GM19239 (cell line): Measurements from ENCODE around the gene TSC1.

Source experiments
- DNase-seq: peaks from one replicate; pipeline ENCODE4 v3.0.0; 2011; ENCODE audit warnings: low spot score; ENCODE audit not compliant: insufficient read length
- FAIRE-seq: peaks from 2 replicates; lab custom pipeline; 2011; peaks lifted over from hg19 to GRCh38; lab: Jason Lieb, UNC

TSC1 gene

DNA sequence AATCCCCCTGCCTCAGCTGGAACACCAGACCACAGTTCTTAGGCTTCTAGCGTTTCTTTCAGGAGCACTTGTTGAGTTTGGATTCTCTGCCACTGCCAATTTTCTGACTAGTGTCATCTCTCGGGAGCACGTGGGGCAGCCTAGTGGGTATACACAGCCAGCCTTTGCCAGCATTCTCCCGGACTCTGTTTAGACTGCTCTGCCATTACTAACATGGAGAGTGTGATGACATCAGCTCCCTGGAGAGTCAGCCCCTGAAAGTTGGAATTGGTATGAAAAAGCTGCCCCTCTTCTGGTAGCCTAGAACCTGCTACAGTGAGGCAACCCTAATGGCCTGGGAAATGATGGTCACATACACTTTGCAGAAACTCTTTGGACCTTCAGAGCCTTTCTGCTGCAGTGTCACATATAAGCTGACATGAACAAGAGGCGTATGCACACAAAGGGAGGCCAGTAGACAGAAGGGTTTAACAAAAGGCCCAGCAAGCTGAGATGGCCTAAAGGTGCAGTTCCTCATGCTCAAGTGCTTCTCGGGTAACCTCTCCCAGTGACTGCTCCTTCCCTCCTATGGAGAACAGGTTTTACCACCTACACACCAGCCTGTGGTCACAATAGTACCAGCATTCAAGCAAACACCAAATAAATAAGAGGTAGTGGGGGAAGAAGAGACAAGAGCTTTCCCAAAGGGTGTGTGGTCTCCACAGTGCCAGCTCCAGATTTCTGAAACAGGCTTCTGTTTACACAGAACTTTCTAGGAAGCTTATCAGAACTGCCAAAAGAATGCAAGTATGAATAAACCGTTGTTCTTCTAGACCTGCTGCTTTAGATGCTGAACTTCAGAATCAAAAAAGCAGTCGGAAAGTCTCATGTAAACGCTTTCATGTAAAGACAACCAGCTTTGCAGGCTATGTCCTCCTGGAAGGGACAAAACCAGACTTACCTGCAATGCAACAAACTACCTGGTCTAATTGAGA, 49.3 kb downstream of the TSC1 start:
- DNase-seq (no peak), FAIRE-seq (no peak)

DNA sequence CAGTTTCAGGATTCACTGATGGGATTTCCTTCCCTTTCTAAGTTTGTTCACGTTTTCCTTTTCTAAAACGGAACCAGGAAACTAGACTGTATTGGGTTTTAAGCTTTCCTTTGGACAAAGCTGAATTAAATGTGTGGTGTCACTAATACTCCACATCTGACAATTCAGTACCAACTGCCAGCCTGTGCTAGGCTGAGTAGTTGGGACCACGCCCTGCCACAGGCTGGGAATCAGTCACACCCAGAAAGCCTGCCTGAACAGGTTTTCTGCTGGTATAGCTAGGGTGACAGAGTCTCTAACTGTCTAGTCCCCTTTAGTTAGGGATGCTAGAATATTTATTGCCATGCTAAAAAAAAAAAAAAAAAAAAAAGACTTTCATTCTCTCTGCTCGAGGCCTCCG, 50.1 kb downstream of the TSC1 start:
- FAIRE-seq (no peak), DNase-seq (no peak)

DNA sequence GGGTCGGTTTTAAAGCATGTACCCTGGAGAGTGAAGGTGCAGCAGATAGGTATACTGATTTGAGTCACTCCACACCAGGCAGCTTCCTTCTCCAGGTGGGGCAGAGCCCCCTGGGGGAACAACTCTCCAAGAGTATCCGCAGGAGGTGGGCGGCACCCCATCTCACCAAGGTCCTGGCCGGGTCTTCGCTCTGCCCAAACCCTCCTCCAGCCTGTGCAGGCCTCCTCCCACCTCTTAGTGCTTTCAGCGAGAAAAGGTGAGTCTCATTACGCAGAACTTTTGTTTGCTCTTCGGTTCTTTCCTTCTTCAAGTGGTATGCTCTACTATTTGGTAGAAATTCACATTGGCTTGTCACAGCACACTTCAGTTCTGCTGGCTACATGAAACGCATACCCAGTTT, 52.0 kb downstream of the TSC1 start:
- no peak for DNase-seq
- no peak for FAIRE-seq

DNA sequence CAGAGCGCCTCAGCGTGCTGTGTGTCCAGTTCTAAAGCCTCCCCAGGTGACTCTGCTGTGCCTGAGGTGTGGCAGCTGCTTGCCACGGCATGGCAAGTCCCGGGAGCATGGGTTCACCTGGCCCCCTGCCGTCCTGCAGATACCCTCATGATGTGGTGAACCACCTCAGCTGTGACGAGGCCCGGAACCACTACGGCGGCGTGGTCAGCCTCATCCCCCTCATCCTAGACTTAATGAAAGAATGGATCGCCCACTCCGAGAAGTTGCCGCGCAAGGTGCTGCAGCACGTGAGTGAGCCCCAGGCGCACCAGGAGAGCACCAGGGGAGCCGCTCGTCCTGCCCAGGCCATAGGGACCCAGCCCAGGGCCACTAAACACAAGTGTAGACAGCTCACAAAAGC, 56.3 kb downstream of the TSC1 start:
- DNase-seq (no peak), FAIRE-seq (no peak)

DNA sequence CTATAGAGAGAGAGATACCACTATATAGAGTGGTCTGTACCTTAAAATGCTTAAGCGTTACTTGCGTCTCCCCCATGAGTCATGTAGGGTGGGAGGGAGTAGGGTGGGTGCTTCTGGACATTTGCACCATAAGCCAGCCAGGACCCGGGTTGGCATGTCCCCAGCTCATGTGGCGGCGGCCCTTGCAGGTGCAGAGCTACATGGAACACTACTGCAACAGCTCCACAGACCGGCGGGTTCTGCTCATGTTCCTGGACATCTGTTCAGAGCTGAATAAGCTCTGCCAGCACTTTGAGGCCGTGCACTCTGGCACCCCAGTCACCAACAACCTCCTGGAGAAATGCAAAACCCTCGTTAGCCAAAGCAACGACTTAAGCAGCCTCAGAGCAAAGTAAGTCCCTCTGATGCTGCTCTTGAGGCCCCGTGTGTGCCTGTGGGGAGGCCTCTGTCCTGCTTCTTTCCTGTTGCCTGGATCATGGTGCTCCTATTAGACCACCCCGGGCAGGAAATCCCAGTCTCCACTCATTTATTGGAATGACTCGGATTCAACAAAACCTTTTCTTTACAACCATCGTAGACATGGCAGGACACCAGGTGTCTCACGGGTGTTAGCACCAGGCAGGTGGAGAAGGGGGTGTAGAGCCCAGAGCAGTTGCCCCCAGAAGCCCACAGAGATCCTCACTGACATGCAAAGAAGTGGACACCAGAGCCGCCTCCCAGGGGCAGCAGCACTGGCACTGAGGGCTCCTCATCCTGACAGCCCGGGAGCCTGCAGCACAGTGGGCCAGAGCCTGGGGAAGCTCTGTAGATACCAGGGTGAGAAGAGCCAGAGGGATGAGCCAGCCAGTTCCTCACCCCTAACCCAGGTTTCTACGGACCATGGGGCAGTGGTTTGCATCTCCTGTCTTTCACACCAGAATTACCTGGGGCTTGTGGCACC, 57.0 kb downstream of the TSC1 start:
- FAIRE-seq (no peak), DNase-seq (no peak)

DNA sequence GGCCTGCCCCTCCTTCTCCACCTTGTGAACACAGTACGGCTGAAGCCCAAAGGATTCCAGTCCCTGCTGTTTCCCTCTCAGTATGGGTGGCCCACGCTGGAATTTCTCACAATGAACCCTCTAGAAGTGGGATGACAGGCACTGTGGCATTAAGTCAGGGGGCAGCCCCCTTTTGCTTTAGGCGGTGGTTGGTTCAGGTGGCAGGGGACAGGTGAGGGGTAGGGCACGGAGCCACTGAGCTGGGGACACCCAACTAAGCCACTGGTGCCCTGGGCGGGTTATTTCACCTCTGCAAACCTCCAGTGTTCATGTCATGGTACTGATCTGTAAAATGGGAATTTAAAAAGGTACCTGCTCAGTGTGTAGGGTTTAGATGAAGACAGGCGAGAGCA, 58.1 kb downstream of the TSC1 start:
- DNase-seq (no peak), FAIRE-seq (no peak)

DNA sequence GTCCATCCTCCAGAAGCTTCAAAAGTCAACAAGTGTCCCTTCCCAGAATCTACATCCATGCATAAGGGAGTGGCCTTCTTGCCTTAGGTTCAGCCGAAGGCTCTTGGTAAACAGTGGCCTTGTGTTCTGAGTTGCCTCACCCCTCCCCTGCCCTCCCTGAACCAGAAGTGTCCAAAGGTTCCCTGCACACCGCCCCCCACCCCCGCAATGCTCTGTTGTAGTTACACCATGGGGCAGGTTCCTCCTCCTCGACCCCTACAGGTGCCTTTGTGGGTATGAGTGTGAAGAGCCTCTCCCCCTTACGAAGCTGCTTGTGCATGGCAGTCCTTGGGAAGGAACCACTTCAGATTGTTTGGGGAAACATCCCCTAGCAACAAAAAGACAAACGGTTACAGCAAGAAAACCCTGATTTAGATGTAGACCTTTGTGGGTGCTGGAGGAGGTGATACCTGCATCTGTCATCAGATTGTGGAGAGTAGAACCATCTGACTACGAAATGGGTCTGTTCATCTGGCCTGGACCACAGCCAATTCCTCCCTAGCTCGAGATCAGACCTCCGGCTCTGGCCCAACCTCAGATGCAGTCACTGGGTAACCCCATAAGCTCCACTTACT, 58.6 kb downstream of the TSC1 start:
- no peak for FAIRE-seq
- DNase-seq: no peak

DNA sequence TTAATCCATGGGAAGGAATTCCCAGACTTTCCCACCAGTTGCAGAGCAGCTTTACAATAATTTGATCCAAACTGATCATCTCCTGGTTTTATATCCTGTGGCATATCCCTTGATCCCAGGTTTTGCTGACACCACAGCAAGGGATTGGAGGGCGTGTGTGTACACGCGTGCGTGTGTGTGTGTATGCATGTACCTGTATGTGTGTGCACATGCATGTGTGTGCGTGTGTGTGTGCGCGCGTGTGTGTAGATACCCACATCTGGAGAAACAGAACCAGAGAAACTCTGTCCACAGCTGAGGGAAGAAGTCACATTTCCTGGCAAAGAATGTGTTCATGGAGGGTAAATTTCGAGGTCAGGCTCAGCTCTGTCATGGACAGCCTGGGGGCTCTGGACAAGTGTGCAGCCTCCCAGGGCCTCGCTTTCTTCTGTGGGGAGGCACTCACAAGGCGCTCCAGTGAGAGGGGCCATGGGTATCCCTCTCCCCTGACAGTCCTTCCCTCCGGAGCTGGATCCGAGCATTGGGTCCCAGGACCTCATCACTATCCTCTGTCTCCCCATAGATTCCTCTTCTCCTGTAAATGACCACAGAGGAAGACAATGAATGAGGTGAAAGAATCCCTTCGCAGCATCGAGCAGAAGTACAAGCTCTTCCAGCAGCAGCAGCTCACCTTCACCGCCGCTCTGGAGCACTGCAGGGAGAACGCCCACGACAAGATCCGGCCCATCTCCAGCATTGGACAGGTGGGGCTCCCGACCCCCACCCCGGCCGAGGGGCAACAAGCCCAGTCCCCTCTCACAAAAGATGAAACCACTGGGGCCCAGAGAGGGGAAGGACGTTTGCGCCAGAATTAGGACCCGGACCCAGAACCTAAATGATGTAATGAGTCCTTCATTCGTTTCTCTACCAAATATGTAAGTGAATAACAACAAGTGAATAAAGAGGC, 60.8 kb downstream of the TSC1 start:
- FAIRE-seq: no peak

DNA sequence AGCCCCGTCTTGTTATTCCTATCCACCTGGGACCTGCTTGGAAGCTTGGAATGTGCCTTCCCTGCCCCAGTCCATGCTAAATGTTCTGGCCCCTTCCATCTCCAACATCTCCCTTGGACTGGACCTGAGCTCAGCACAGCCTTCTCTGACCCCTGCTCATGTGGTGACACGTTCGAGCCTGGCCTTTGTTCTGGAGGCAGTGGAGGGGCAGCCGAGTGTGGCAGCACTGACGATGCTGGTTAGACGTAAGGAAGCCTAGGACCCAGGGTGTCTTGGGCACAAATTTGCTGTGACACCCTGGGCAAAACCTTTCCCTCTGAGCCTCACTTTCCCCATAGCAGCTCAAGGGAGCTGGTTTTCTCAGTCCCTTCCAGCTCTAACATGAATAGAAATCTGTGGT, 61.8 kb downstream of the TSC1 start:
- FAIRE-seq: no peak

More for the DNA sequence above, 60.8 kb downstream of the TSC1 start:
- DNase-seq: no peak

DNA sequence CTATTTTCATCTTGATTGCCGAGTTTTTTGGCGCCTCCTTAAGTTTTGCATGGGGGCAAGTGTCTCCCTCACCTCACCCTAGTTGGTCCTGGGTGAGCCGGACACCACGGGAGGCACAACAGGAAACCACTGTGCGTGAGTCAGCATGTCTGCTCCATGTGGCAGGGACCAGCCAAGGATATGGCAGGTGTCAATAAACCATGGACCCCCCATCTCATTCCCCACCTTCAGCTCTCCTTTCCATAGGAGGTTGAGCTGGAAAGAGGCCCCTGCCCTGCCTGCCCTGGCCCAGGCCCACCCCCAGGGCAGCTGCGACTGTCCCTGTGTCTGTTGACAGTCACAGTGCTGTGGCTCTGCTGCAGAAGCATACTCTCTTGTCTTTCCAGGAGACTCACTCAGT, 62.6 kb downstream of the TSC1 start:
- no peak for DNase-seq
- FAIRE-seq: no peak

More for the DNA sequence above, 61.8 kb downstream of the TSC1 start:
- DNase-seq: no peak

DNA sequence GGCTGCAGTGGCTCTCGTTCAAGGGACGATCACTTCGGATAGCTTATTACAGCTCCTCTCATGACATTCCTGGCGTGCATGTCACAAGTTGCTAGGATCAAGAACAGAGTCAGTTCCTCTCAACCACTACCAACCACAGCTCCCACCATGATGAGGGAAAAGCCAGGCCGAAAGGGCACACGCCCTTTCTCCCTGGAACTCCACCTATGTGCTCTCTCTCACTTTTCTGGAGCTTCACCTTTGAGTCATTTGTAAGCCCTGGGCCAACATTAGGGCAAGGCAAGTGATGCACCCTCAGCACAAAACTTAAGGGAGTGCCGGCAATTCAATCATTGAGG, 64.1 kb downstream of the TSC1 start:
- DNase-seq (no peak), FAIRE-seq (no peak)

DNA sequence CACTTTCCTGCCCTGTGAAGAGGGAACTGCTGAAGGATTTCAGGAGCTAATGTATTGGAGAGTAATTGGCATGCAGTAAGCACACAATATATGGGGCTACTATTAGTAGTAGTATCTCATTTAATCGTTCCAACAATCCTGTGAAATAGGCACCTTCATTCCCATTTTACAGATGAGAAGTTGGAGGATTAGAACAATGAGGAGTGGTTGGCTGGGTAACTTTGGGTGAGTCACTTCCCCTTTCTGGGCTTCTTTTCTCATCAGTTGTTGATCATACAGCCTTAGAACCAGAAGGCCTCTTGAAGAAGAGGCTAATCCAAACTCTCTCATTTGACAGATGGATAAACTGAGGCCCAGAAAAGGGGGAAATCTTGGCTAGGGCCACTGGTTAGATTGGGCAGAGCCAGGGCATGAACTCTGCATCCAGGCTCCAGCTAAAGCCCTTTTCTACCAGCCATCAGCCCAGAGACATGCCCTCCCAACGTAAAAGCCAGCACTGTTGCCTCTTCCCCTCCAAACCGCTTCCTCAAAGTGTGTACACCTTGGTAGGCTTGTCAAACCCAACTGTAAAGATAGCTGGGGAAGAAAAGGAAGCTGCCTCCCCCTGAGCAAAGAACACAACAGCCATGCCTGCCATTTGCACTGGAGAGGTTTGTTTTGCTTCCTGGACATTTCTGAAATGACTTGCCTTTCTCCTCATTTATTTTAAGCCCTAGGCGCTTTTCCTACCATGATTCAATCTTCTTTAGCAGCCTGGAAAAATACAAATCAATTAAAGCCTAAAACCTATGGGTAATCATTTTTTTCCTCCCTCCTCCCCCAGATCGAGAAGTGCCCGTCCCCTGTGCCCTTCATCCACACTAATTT, 64.7 kb downstream of the TSC1 start:
- no peak for FAIRE-seq
- no peak for DNase-seq

DNA sequence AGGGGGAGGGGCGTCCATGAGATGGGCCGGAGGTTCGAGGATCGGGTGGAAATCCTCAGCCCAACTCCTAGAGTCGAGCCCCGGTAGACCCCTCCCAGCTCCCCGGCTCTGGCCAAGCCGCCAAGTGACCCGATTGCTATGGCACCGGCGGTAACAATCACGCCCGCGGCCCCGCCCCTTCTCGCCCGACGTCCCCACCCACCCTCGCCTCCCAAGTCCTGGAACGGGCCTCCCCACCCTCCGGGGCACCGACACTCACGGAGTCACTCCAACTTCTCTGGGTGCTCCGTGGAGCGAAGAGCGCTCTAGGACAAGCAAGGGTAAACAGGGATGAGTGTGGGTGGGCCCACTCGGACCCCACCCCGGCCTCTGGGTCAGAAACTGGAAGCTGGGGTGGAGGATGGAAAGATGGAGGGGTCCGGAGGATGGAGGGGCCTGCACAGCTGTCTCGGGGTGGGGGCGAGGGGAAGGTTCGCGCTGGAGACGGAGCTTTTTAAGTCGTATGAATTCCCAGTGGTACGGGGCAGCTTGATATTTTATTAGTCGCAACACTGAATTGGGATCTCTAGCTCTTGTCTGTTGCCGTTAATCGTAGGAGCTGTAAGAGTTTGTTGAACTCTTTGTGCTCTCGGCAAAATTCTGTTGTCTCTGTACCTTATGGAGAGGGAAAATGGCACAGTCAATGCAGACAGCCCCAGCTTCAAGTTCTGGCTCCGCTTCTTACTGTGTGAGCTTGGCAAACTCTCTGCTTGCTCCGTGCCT, 65.5 kb downstream of the TSC1 start, which contains the start of gene SPACA9:
TSS of gene SPACA9 (plus strand) at position 204 of the 762 bp plus-strand sequence. CDS start 5,050 bp downstream, outside the sequence.
- DNase-seq (no peak), FAIRE-seq (no peak)

DNA sequence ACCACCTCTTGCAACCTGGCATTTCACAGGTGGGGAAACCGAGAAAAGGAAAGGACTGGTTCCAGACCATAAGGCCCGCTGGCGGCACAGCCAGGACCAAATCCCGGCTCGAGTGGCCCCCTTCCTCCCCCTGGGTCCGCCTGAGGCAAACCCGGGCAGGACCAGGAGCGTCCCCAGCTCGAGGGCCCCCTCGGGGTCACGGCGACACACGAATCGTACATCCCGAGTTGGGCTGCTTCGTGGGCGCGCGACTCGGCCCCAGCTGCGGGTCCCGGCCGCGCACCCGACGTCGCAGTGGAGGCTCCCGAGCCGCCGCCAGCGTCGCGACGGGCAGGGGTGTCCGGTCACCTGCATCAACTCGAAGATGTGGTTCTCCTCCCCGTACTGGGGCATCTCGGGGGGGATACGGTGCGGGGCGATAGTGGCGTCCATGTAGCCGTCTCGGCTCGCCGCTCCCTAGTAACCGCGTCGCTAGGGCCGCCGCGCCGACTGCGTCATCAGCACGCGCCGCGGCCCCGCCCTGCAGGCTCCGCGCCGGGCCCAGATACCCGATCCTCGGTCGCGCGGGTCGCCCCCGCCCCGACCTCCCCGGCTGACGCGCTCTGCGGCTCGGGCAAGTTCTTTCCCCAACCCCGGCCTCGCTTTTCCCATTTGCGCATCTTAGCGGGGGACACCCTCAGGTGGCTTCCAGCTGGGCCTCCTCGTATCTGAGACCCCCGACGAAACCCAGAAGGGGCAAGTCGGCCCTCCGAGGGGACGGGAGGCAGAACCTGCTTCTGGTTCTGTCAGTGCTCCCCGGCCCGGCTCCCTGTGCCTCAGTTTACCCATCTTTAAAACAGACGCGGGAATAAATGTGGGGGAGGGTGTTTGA, 66.4 kb downstream of the TSC1 start, which contains the start of gene AK8:
TSS of gene AK8 (minus strand) at position 461 of the 871 bp plus-strand sequence. CDS start at position 432, 29 bp downstream.
- peak; percentile 94 for DNase-seq
- FAIRE-seq: peak; percentile 78

DNA sequence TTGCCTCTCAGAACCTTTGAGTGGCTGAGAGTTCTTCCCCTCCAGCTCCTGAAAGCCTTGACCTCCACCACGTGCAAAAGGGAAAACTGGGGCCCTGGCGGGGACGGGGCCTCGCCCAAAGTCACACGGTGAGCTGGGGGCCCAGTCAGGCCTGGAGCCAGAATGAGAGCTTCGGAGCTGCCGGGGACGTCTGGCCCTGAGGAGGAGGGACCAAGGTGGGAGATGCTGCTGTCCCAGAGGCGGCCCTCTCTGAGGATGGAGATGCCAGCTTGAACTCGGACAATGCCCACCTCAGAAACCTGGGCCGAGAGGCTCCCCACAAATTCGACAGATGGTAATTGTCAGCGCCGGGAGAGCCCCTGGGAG, 67.0 kb downstream of the TSC1 start:
- FAIRE-seq (no peak), DNase-seq (no peak)

DNA sequence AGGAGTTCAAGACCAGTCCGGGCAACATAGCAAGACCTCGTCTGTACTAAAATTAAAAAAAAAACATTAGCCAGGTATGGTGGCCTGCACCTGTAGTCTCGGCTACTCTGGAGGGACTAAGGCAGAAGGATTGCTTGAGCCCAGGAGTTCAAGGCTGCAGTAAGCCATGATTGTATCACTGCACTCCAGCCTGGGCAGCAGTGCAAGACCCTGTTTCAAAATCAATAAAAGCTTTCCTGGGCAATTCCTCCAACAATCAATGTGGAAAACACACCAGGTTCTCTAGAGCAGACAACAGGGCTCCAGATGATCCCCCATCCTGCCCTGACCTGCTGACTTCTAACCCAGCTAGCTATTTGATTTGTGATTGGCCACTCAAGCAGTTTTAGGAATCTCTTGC, 67.6 kb downstream of the TSC1 start:
- no peak for FAIRE-seq
- no peak for DNase-seq

DNA sequence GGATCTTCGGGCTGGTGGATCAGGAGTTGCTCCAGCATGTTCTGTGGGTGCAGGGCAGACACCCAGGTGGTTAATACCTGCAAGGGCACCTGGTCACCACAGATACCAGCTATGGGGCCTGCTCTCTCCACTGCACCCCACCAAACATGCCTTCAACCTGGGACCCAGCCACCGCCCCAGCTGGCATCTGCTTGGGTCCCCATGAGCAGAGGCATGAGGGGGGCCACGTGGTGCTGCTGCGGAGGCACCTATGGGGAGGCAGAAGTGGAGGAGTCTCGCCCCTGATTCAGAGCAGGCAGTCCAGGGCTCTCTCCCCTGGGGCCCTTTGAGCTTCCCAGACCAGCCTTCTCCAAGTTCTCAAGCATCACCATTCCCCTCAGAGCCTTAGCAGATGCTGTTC, 69.3 kb downstream of the TSC1 start:
- no peak for FAIRE-seq
- no peak for DNase-seq
